ENCODE results near the gene OCRL. TPM values are rescaled to one million over a fixed set of nuclear protein-coding genes. Genes with fewer than 3 reads are reported as not detected.
"Not testable (repeated sequence)": the region's sequence is repeated elsewhere in the genome, so short reads cannot be mapped to it uniquely, and the experiment has no call there.

Gene OCRL
- total RNA-seq, 1 experiment from 2014 or later = 10.0 TPM

- DNase-seq (ENCODE audit: low read depth) = peak; percentile 20
Measured at GRCh38 chrX:129534816-129535578, 5.1 kb upstream of the OCRL start.

- no peak for DNase-seq (ENCODE audit: low read depth)
Measured at GRCh38 chrX:129540722-129541184, 694 bp downstream of the OCRL start.

- DNase-seq (ENCODE audit: low read depth) = no peak
Measured at GRCh38 chrX:129544780-129545179, 4.7 kb downstream of the OCRL start.

GRCh38 chrX:129545408-129545807 is 5.3 kb downstream of the OCRL start:
- DNase-seq (ENCODE audit: low read depth) = no peak

- DNase-seq (ENCODE audit: low read depth) = no peak
Measured at GRCh38 chrX:129549124-129549523, 9.1 kb downstream of the OCRL start.

GRCh38 chrX:129553619-129554288 is 13.7 kb downstream of the OCRL start:
- no peak for DNase-seq (ENCODE audit: low read depth)

GRCh38 chrX:129554816-129555215 is 14.8 kb downstream of the OCRL start:
- not testable (repeated sequence) for DNase-seq (ENCODE audit: low read depth)

- no peak for DNase-seq (ENCODE audit: low read depth)
Measured at GRCh38 chrX:129556806-129557315, 16.8 kb downstream of the OCRL start.

- DNase-seq (ENCODE audit: low read depth) = no peak
Measured at GRCh38 chrX:129557844-129558480, 17.9 kb downstream of the OCRL start.

- DNase-seq (ENCODE audit: low read depth) = no peak
Measured at GRCh38 chrX:129559783-129560182, 19.7 kb downstream of the OCRL start.

GRCh38 chrX:129561453-129561852 is 21.4 kb downstream of the OCRL start:
- no peak for DNase-seq (ENCODE audit: low read depth)

GRCh38 chrX:129564345-129564744 is 24.3 kb downstream of the OCRL start:
- DNase-seq (ENCODE audit: low read depth) = not testable (repeated sequence)

GRCh38 chrX:129565046-129565650 is 25.1 kb downstream of the OCRL start:
- no peak for DNase-seq (ENCODE audit: low read depth)

- peak; percentile 6 for DNase-seq (ENCODE audit: low read depth)
Measured at GRCh38 chrX:129566073-129566472, 26.0 kb downstream of the OCRL start.

GRCh38 chrX:129568349-129568748 is 28.3 kb downstream of the OCRL start:
- DNase-seq (ENCODE audit: low read depth) = no peak

GRCh38 chrX:129572422-129572821 is 32.4 kb downstream of the OCRL start:
- no peak for DNase-seq (ENCODE audit: low read depth)

- not testable (repeated sequence) for DNase-seq (ENCODE audit: low read depth)
Measured at GRCh38 chrX:129573652-129574051, 33.6 kb downstream of the OCRL start.

- DNase-seq (ENCODE audit: low read depth) = no peak
Measured at GRCh38 chrX:129574214-129574613, 34.2 kb downstream of the OCRL start.

GRCh38 chrX:129576539-129576938 is 36.5 kb downstream of the OCRL start:
- no peak for DNase-seq (ENCODE audit: low read depth)

- peak; percentile 33 for DNase-seq (ENCODE audit: low read depth)
Measured at GRCh38 chrX:129577473-129577872, 37.4 kb downstream of the OCRL start.

GRCh38 chrX:129577877-129578276 is 37.8 kb downstream of the OCRL start:
- no peak for DNase-seq (ENCODE audit: low read depth)

- DNase-seq (ENCODE audit: low read depth) = no peak
Measured at GRCh38 chrX:129581904-129582303, 41.8 kb downstream of the OCRL start.

Measured in RPMI7951 (cell line).